BE2C (cell line): ENCODE measurements around the gene PHLDB2.

Experiments used
- DNase-seq: peaks from one replicate; pipeline ENCODE4 v3.0.0-alpha.2; 2020
- H3K27me3 ChIP-seq: fragments of 250-450 bp; sonication (Bioruptor Pico); 2 replicates; pipeline ENCODE4 v1.5.1; 2020; ENCODE audit warnings: mild to moderate bottlenecking
- H3K36me3 ChIP-seq: fragments of 250-450 bp; sonication (Bioruptor Pico); 2 replicates; pipeline ENCODE4 v1.5.1; 2020; ENCODE audit warnings: mild to moderate bottlenecking
- H3K4me1 ChIP-seq: fragments of 250-450 bp; sonication (Bioruptor Pico); 2 replicates; pipeline ENCODE4 v1.5.1; 2020
- H3K4me3 ChIP-seq: 2 replicates; pipeline ENCODE4 v1.5.1; 2011; ENCODE audit warnings: low read depth, low read length
- H3K9me3 ChIP-seq: fragments of 250-450 bp; sonication (Bioruptor Pico); 2 replicates; pipeline ENCODE4 v1.5.1; 2020
- CTCF ChIP-seq: IDR thresholded peaks from 2 replicates; pipeline ENCODE4 v1.5.1; 2012; ENCODE audit warnings: mild to moderate bottlenecking, low read depth, low read length

Gene PHLDB2

DNA sequence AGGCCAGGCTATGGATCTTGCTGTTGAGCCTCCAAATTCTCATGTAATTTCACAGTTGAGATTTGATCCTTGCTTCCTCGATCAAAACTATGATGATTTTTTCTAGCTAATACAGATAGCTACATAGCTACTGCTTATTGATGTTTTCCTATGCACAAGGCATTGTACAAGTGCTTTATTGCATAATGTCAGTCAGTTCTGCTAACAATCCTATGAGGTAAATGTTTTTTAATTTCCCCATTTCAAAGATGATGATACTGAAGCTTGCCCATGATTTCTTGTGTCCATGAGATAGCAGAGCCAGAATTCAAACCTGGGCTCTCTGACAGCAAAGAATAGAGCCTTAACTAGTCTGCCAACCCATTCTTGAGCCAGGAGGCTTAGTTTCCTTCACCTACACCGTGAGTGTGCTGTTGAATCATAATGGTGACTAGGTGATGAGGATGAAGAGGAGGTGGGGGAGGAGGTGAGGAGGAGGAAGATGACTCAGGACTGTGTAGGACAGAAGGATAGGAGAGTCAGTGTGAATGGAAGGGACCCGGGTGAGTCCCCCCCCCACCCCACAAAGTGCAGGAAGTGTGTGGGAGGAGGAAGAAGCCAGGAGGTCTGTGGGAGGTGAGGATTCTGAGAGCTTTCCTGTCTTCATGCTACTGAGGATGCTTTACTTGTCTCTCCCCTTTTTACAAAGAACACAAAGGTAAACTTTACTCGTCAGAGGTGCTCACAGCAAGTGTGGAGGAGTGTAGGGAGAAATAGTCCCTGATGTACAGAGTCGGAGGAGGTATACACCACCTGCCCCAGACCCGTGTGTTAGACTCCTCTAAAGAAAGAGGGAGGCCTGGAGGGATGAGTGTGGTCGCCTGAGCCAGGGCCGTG is 143.3 kb downstream of the PHLDB2 start:
- Histone ChIP-seq H3K4me3 (no peak overlapping the region), H3K36me3 (no peaks in the 10 kb centered on the region), H3K27me3 (no peaks in the 10 kb centered on the region), H3K9me3 (no peaks in the 10 kb centered on the region), H3K4me1 (no peaks in the 10 kb centered on the region)
- DNase-seq, result no peak
- no peak for TF ChIP-seq CTCF

DNA sequence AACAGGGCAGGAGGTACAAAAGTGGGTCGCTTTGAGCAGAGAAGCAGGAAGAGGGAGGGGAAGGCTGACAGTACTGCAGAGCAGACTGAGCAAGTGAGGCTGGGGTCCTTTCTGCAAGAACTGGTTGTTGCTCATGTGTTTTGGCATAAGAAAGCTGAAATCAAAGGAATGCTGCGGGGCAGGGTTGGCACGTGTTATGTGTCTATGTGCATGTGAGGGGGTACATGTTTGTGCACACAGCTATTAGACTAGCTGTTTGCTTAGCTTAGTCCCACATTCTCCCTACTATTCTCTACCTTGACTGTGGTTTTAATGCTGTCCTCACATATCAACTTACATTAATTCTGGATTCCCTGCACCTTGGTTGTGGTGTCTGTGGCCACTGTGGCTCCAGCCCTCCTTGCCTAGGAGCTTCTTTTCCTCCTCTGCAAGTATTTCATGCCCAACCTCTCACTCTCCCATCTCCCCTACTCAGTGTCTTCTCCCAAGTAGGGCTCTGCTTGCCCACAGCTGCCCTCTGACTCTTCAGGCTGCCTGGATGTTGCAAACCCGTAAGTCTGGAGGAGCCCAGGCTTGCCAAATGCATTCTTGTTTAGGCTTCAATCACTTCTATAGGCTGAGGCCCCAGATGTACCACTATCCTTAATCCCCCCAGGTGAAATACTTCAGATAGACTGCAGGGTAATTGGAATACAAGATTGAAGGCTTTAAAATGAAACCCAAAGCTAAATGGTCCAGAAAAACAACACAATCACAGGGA is 144.4 kb downstream of the PHLDB2 start:
- no peaks in the 10 kb centered on the region for H3K9me3 ChIP-seq
- no peaks in the 10 kb centered on the region for H3K36me3 ChIP-seq
- DNase-seq, result no peak
- no peak overlapping the region for H3K4me3 ChIP-seq
- H3K4me1 ChIP-seq, result no peaks in the 10 kb centered on the region
- TF ChIP-seq CTCF, result no peak
- H3K27me3 ChIP-seq, result no peaks in the 10 kb centered on the region

DNA sequence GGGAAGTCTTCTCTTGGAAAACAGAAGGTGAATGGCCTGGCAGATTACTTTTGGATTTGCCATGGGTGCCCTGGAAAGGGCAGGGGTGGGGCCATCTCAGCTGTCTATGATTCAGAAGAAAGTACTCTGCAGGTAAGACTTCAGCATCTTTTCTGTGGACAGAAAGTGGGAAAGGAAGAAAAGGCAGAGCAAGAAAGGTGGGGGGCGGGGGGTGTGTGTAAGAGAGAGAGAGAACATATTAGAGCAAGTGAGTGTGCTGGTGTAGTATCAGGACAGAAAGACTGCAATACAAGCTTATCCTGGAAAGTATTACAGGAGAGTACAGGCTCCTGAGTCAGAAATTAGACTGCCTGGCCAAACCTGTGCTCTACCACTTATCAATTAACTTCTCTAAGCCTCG is 145.1 kb downstream of the PHLDB2 start:
- no peaks in the 10 kb centered on the region for H3K9me3 ChIP-seq
- H3K4me1 ChIP-seq, result no peaks in the 10 kb centered on the region
- H3K36me3 ChIP-seq, result no peaks in the 10 kb centered on the region
- DNase-seq, result no peak
- no peak overlapping the region for H3K4me3 ChIP-seq
- H3K27me3 ChIP-seq, result no peaks in the 10 kb centered on the region
- no peak for TF ChIP-seq CTCF

- TF ChIP-seq CTCF, result no peak
Measured at GRCh38 chr3:112004669-112005068, 145.6 kb downstream of the PHLDB2 start.

GRCh38 chr3:112005091-112005672 is 146.1 kb downstream of the PHLDB2 start:
- TF ChIP-seq CTCF, result no peak
- Histone ChIP-seq H3K9me3 (no peaks in the 10 kb centered on the region), H3K4me1 (peaks cover under 1% of the 10 kb centered on the region; the same call in 1 of the 2 replicates), H3K4me3 (no peak overlapping the region), H3K36me3 (no peaks in the 10 kb centered on the region), H3K27me3 (no peaks in the 10 kb centered on the region)
- DNase-seq, result no peak

More at GRCh38 chr3:112004669-112005068, 145.6 kb downstream of the PHLDB2 start:
- Histone ChIP-seq H3K27me3 (no peaks in the 10 kb centered on the region), H3K9me3 (no peaks in the 10 kb centered on the region), H3K36me3 (no peaks in the 10 kb centered on the region), H3K4me1 (no peaks in the 10 kb centered on the region), H3K4me3 (no peak overlapping the region)
- DNase-seq, result no peak

GRCh38 chr3:112007633-112008032 is 148.6 kb downstream of the PHLDB2 start:
- H3K27me3 ChIP-seq, result no peaks in the 10 kb centered on the region
- H3K4me1 ChIP-seq, result peaks cover 4% of the 10 kb centered on the region; the same call in 1 of the 2 replicates
- TF ChIP-seq CTCF, result no peak
- no peak overlapping the region for H3K4me3 ChIP-seq
- H3K36me3 ChIP-seq, result no peaks in the 10 kb centered on the region
- H3K9me3 ChIP-seq, result no peaks in the 10 kb centered on the region
- no peak for DNase-seq
